CD8-positive, alpha-beta memory T cell (primary cell): ENCODE results near the gene BCAR1. TPM values are rescaled to one million over a fixed set of nuclear protein-coding genes. Genes with fewer than 3 reads are reported as not detected.

Experiments used
- CTCF ChIA-PET: fragments of 350-600 bp; sonication (Branson Sonifier 250); formaldehyde crosslinking; loops from one replicate; lab custom pipeline; 2021; ENCODE audit warnings: antibody characterized with exemption; lab: Charles Lee
- POLR2A ChIA-PET: fragments of 350-600 bp; sonication (Branson Sonifier 250); formaldehyde crosslinking; loops from one replicate; lab custom pipeline; 2021; ENCODE audit warnings: antibody characterized with exemption; lab: Charles Lee
- DNase-seq, 5 donors: peaks; one replicate each; pipeline versions ENCODE4 v3.0.0 to v3.0.0-alpha.2; 2020 to 2022; ENCODE audit warnings: mixed read lengths in 1 of 5
- H3K27ac ChIP-seq: one replicate; pipeline ENCODE4 v1.7.0; 2013; ENCODE audit warnings: low read depth, mild to moderate bottlenecking, low read length, moderate library complexity
- H3K27me3 ChIP-seq: 2 replicates; pipeline ENCODE4 v1.7.0; 2013; ENCODE audit warnings: low read length, mild to moderate bottlenecking; ENCODE audit not compliant: insufficient read depth, poor library complexity, severe bottlenecking
- H3K36me3 ChIP-seq: 2 replicates; pipeline ENCODE4 v1.7.0; 2013; ENCODE audit warnings: mild to moderate bottlenecking, low read length, moderate library complexity; ENCODE audit not compliant: insufficient read depth
- H3K4me1 ChIP-seq: 2 replicates; pipeline ENCODE4 v1.7.0; 2013; ENCODE audit warnings: mild to moderate bottlenecking, low read length, moderate library complexity; ENCODE audit not compliant: insufficient read depth
- H3K4me3 ChIP-seq: 2 replicates; pipeline ENCODE4 v1.7.0; 2013; ENCODE audit warnings: mild to moderate bottlenecking, low read length
- H3K9me3 ChIP-seq: 2 replicates; pipeline ENCODE4 v1.7.0; 2013; ENCODE audit warnings: mild to moderate bottlenecking, low read length
- H3K27ac Mint-ChIP-seq, 8 donors: one replicate each; pipeline ENCODE4 v1.8.0; 2020 to 2021; ENCODE audit warnings: mixed read lengths in 8 of 8, mild to moderate bottlenecking in 6 of 8, inconsistent platforms in 3 of 8, moderate library complexity in 3 of 8
- H3K27me3 Mint-ChIP-seq, 2 donors: one replicate each; pipeline ENCODE4 v1.8.0; 2020 to 2021; ENCODE audit warnings: mixed read lengths in 2 of 2, mild to moderate bottlenecking in 1 of 2, moderate library complexity in 1 of 2
- H3K36me3 Mint-ChIP-seq, 3 donors: one replicate each; pipeline ENCODE4 v1.8.0; 2020 to 2021; ENCODE audit warnings: mixed read lengths in 3 of 3, inconsistent platforms in 1 of 3, mild to moderate bottlenecking in 1 of 3
- H3K4me1 Mint-ChIP-seq, 3 donors: one replicate each; pipeline ENCODE4 v1.8.0; 2020 to 2021; ENCODE audit warnings: mixed read lengths in 3 of 3, inconsistent platforms in 1 of 3, mild to moderate bottlenecking in 1 of 3
- H3K4me3 Mint-ChIP-seq, 7 donors: one replicate each; pipeline ENCODE4 v1.8.0; 2020 to 2021; ENCODE audit warnings: mixed read lengths in 7 of 7, mild to moderate bottlenecking in 6 of 7, moderate library complexity in 4 of 7, inconsistent platforms in 2 of 7
- H3K9me3 Mint-ChIP-seq, 5 donors: one replicate each; pipeline ENCODE4 v1.8.0; 2020 to 2022; ENCODE audit warnings: mixed read lengths in 5 of 5, mild to moderate bottlenecking in 3 of 5, moderate library complexity in 2 of 5, inconsistent platforms in 1 of 5
- polyA plus RNA-seq: library from polyadenylated mRNA; unstranded; fragments of 300-500 nt; fragmentation: Illumina TruSeq; gene quantifications from one replicate; pipeline ENCODE4 v1.2.3, GENCODE V29; 2021
- total RNA-seq, 2 experiments: library from RNA; stranded (reverse); gene quantifications; one replicate each; pipeline ENCODE4 v1.2.3, GENCODE V29; 2021

The BCAR1 gene
- total and polyA plus RNA-seq, 3 experiments from 2014 or later = 0.88 to 0.95 TPM; not detected in 1

DNA sequence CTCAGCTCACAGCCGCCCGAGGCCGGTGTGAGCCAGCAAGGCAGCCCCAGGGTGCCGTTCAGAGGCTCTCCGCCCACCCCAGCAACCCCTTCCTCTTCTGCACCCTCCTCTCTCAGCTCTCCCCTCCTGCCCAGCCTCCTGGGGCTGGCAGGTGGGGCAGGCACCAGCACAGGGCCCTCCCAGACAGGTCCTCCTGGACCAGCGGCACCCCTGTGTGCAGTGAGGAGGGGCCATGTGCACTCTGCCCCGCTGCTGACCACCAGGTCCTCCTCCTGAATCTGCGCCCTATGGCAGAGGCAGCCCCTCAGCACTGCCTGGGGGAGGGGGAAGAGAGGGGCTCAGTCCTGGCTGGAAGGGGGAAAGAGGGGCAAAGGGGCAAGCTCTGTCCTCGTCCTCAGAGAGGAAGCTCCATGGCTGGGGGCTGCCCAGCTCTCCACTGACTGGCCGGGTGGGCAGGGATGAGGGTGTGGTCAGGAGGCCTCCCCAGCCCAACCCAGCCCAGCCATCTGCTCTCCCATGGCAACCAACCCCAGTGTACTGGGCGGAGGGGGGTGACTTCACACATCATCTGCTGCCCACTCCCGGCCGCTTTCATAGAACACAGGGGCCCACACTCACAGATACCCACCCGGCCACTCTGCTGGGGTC, 5.4 kb upstream of the BCAR1 start:
- Histone ChIP-seq H3K4me3 (no peak overlapping the region), H3K27ac (no peak overlapping the region), H3K4me1 (no peaks in the 10 kb centered on the region), H3K36me3 (no peaks in the 10 kb centered on the region), H3K27me3 (peaks cover 21% of the 10 kb centered on the region), H3K9me3 (no peaks in the 10 kb centered on the region)
- Mint-ChIP-seq H3K4me3 (no peak overlapping the region), H3K4me1 (peaks cover 0 to 5% (median 4%) of the 10 kb centered on the region in 3 donors), H3K27ac (peak overlapping the region in 1 of 8 donors; percentile 69), H3K27me3 (peaks cover 28 to 55% of the 10 kb centered on the region in 2 donors), H3K9me3 (no peaks in the 10 kb centered on the region), H3K36me3 (no peaks in the 10 kb centered on the region)
- POLR2A ChIA-PET = no interaction called here
- DNase-seq = no peak
- CTCF ChIA-PET = no interaction called here

- Histone ChIP-seq H3K4me1 (no peaks in the 10 kb centered on the region), H3K4me3 (no peak overlapping the region), H3K27me3 (peaks cover 22% of the 10 kb centered on the region), H3K9me3 (no peaks in the 10 kb centered on the region), H3K36me3 (no peaks in the 10 kb centered on the region), H3K27ac (no peak overlapping the region)
- Mint-ChIP-seq H3K36me3 (no peaks in the 10 kb centered on the region), H3K4me1 (peaks cover 0 to 7% (median 6%) of the 10 kb centered on the region in 3 donors), H3K4me3 (no peak overlapping the region), H3K27ac (no peak overlapping the region), H3K27me3 (peaks cover 28 to 54% of the 10 kb centered on the region in 2 donors), H3K9me3 (no peaks in the 10 kb centered on the region)
- ChIA-PET POLR2A (no interaction called here), CTCF (no interaction called here)
- no peak for DNase-seq
These were observed 4.7 kb upstream of the BCAR1 start for GRCh38 chr16:75256059-75256571.

DNA sequence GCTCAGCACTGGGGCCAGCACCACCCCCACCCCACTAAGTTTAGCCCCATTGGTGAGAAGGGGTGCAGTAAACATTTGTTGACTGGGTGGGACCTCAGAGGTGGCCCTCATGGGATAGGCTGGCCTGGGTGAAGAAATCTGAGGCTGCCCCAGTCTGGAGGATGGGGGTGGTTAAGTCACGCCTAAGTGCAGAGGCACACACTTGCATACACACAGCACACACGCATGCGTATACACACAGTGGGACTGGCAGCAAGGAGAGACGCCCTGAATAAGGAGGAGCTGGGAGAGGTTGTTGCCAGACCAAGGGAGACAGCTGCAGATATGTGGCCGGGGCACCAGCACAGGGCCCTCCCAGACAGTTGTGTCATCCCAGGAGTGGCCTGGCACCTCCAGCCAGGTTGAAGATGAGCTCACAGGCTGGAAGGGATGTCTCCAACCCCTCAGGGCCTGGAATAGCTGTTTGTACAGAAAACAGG, 3.0 kb upstream of the BCAR1 start:
- POLR2A ChIA-PET = no interaction called here
- no peak overlapping the region for H3K27ac ChIP-seq
- H3K36me3 ChIP-seq = no peaks in the 10 kb centered on the region
- Mint-ChIP-seq H3K4me1 (peaks cover 0 to 16% (median 7%) of the 10 kb centered on the region in 3 donors), H3K4me3 (no peak overlapping the region), H3K27me3 (peaks cover 34 to 57% of the 10 kb centered on the region in 2 donors), H3K9me3 (no peaks in the 10 kb centered on the region), H3K27ac (no peak overlapping the region), H3K36me3 (no peaks in the 10 kb centered on the region)
- H3K9me3 ChIP-seq = no peaks in the 10 kb centered on the region
- no peak overlapping the region for H3K4me3 ChIP-seq
- peaks cover 28% of the 10 kb centered on the region for H3K27me3 ChIP-seq
- H3K4me1 ChIP-seq = no peaks in the 10 kb centered on the region
- CTCF ChIA-PET = no interaction called here
- DNase-seq = no peak

- DNase-seq = no peak
- no peaks in the 10 kb centered on the region for H3K36me3 ChIP-seq
- Mint-ChIP-seq H3K27me3 (peaks cover 33 to 54% of the 10 kb centered on the region in 2 donors), H3K4me1 (peaks cover 0 to 16% (median 7%) of the 10 kb centered on the region in 3 donors), H3K36me3 (no peaks in the 10 kb centered on the region), H3K9me3 (no peaks in the 10 kb centered on the region), H3K27ac (no peak overlapping the region), H3K4me3 (peak overlapping the region in 2 of 7 donors; percentile 21 to 69)
- H3K4me3 ChIP-seq = no peak overlapping the region
- H3K27ac ChIP-seq = no peak overlapping the region
- peaks cover 25% of the 10 kb centered on the region for H3K27me3 ChIP-seq
- CTCF ChIA-PET = no interaction called here
- no peaks in the 10 kb centered on the region for H3K4me1 ChIP-seq
- POLR2A ChIA-PET = no interaction called here
- no peaks in the 10 kb centered on the region for H3K9me3 ChIP-seq
These were observed 1.8 kb upstream of the BCAR1 start for GRCh38 chr16:75252946-75253911.

- Mint-ChIP-seq H3K9me3 (no peaks in the 10 kb centered on the region), H3K4me1 (peaks cover 0 to 19% (median 7%) of the 10 kb centered on the region in 3 donors), H3K36me3 (no peaks in the 10 kb centered on the region), H3K27ac (no peak overlapping the region), H3K27me3 (peaks cover 35 to 52% of the 10 kb centered on the region in 2 donors), H3K4me3 (peak overlapping the region; percentile 27 to 77 (median 65))
- Histone ChIP-seq H3K27me3 (peaks cover 25% of the 10 kb centered on the region), H3K27ac (no peak overlapping the region), H3K4me1 (no peaks in the 10 kb centered on the region), H3K9me3 (no peaks in the 10 kb centered on the region), H3K4me3 (no peak overlapping the region), H3K36me3 (no peaks in the 10 kb centered on the region)
- ChIA-PET CTCF (no interaction called here), POLR2A (no interaction called here)
- no peak for DNase-seq
These were observed 833 bp upstream of the BCAR1 start for GRCh38 chr16:75252049-75252864.

GRCh38 chr16:75250809-75251279, 580 bp downstream of the BCAR1 start:
- peaks cover 34 to 45% of the 10 kb centered on the region in 2 donors for H3K27me3 Mint-ChIP-seq
- ChIA-PET CTCF (no interaction called here), POLR2A (no interaction called here)
- DNase-seq = no peak
- H3K27ac Mint-ChIP-seq = no peak overlapping the region
- no peaks in the 10 kb centered on the region for H3K36me3 ChIP-seq
- no peaks in the 10 kb centered on the region for H3K36me3 Mint-ChIP-seq
- H3K9me3 Mint-ChIP-seq = no peaks in the 10 kb centered on the region
- H3K4me1 Mint-ChIP-seq = peaks cover 0 to 19% (median 7%) of the 10 kb centered on the region in 3 donors
- H3K27me3 ChIP-seq = peaks cover 25% of the 10 kb centered on the region
- H3K27ac ChIP-seq = no peak overlapping the region
- peak overlapping the region in 1 of 7 donors; percentile 54 for H3K4me3 Mint-ChIP-seq
- no peak overlapping the region for H3K4me3 ChIP-seq
- H3K4me1 ChIP-seq = no peaks in the 10 kb centered on the region
- no peaks in the 10 kb centered on the region for H3K9me3 ChIP-seq

GRCh38 chr16:75250089-75250808, 1.2 kb downstream of the BCAR1 start:
- Histone ChIP-seq H3K36me3 (no peaks in the 10 kb centered on the region), H3K9me3 (no peaks in the 10 kb centered on the region), H3K4me1 (no peaks in the 10 kb centered on the region), H3K27me3 (peaks cover 25% of the 10 kb centered on the region), H3K27ac (no peak overlapping the region), H3K4me3 (no peak overlapping the region)
- Mint-ChIP-seq H3K4me3 (peak overlapping the region in 6 of 7 donors; percentile 16 to 78 (median 46)), H3K9me3 (no peaks in the 10 kb centered on the region), H3K27me3 (peaks cover 33 to 45% of the 10 kb centered on the region in 2 donors), H3K4me1 (peaks cover 0 to 19% (median 7%) of the 10 kb centered on the region in 3 donors), H3K27ac (no peak overlapping the region), H3K36me3 (no peaks in the 10 kb centered on the region)
- no peak for DNase-seq
- ChIA-PET CTCF (no interaction called here), POLR2A (interaction anchor here (0.6 kb wide), 1 partner anchor 534 kb away, joined by 3 read pairs; no protein-coding TSS in a partner anchor)
